Measurements from ENCODE around the gene EMC6.

GRCh38 chr17:3667366-3668278, 990 bp upstream of the EMC6 start:
- TF ChIP-seq CTCF (IDR thresholded peaks at IDR 0.05 in 2 of 3, conservative IDR thresholded peaks at IDR 0.05 in 1 of 3; ENCODE audit: borderline replicate concordance in 1 of 3, insufficient read depth in 1 of 3, low read depth in 2 of 3, low read length in 2 of 3) (no peak), FOSL1 (IDR thresholded peaks at IDR 0.05; ENCODE audit: low read depth) (peak; percentile 62), POLR2A (IDR thresholded peaks at IDR 0.05; ENCODE audit: borderline replicate concordance, extremely low read depth, insufficient read depth, insufficient read length) (no peak), EGR1 (IDR thresholded peaks at IDR 0.05; ENCODE audit: low read depth) (peak; percentile 38; the same call in 1 of the 2 replicates), TCF7L2 (IDR thresholded peaks at IDR 0.05; ENCODE audit: borderline replicate concordance, extremely low read depth, insufficient read depth, insufficient read length) (no peak)
